Measurements from ENCODE around the gene SLC23A2.

GRCh38 chr20:5044075-5044620, 42.8 kb upstream of the SLC23A2 start:
- TF ChIP-seq CTCF (IDR thresholded peaks at IDR 0.05; ENCODE audit: low read depth, low read length) (no peak), POLR2A (IDR thresholded peaks at IDR 0.05; ENCODE audit: extremely low read depth, insufficient read length) (no peak), MAX (IDR thresholded peaks at IDR 0.05; ENCODE audit: low read depth, low read length) (no peak), MYC (IDR thresholded peaks at IDR 0.05; ENCODE audit: low read depth, low read length) (no peak)

All from NB4 (cell line).